IMR-90 (cell line): ENCODE data around the gene SH2D6.

Experiments
- CTCF ChIP-seq: conservative IDR thresholded peaks from 2 replicates; pipeline ENCODE4 v1.5.1; 2012; ENCODE audit warnings: mild to moderate bottlenecking, low read depth, low read length, improper control_type of control experiment
- MAFK ChIP-seq: IDR thresholded peaks from 2 replicates; pipeline ENCODE4 v1.6.1; 2012; ENCODE audit warnings: low read depth, low read length, improper control_type of control experiment
- POLR2A ChIP-seq: IDR thresholded peaks from 2 replicates; pipeline ENCODE4 v1.6.1; 2012; ENCODE audit warnings: mild to moderate bottlenecking, low read depth, low read length
- SMC3 ChIP-seq: fragments of 150-350 bp; IDR thresholded peaks from 2 replicates; pipeline ENCODE4 v1.6.1; 2016; ENCODE audit warnings: low read depth, mild to moderate bottlenecking, antibody characterized with exemption, low read length, moderate library complexity
- USF2 ChIP-seq: fragments of 150-350 bp; IDR thresholded peaks from 2 replicates; pipeline ENCODE4 v1.6.1; 2017; ENCODE audit warnings: mild to moderate bottlenecking, antibody characterized with exemption, low read length, low read depth

- TF ChIP-seq CTCF = no peak
- no peak for TF ChIP-seq POLR2A
- no peak for TF ChIP-seq SMC3
- no peak for TF ChIP-seq MAFK
- TF ChIP-seq USF2 = no peak
These were observed 41.3 kb downstream of the SH2D6 start for GRCh38 chr2:85459771-85460170.
